Endothelial cell of umbilical vein (primary cell): Measurements from ENCODE around the gene SLC25A22. TPM values are rescaled to one million over a fixed set of nuclear protein-coding genes. Genes with fewer than 3 reads are reported as not detected.

Experiments
- BruUV-seq: library from RNA; stranded (reverse); fragments of 400-500 nt; replicated peaks from 2 replicates; lab custom pipeline; 2021; lab: Mats Ljungman, UMichigan
- CTCF ChIA-PET: fragments of 300-600, 350-600 bp; sonication (Branson Sonifier 250); formaldehyde crosslinking; loops from one replicate; lab custom pipeline; 2021; ENCODE audit warnings: antibody characterized with exemption, inconsistent platforms; lab: Charles Lee
- POLR2A ChIA-PET: fragments of 300-600, 350-600 bp; sonication (Branson Sonifier 250); formaldehyde crosslinking; loops from one replicate; lab custom pipeline; 2021; ENCODE audit warnings: antibody characterized with exemption, inconsistent platforms; lab: Charles Lee
- DNase-seq: peaks from one replicate; pipeline ENCODE4 v3.0.0-alpha.2; 2011; ENCODE audit warnings: low read depth, low spot score
- FAIRE-seq: peaks from 2 replicates; lab custom pipeline; 2011; peaks lifted over from hg19 to GRCh38; lab: Jason Lieb, UNC
- H2AFZ ChIP-seq: 2 replicates; pipeline ENCODE4 v1.6.0; 2012; ENCODE audit warnings: low read depth, low read length, control low read depth, inconsistent platforms
- H3K27ac ChIP-seq: 2 replicates; pipeline ENCODE4 v1.5.1; 2011; ENCODE audit warnings: low read depth, mild to moderate bottlenecking, control low read depth, low read length, moderate library complexity; ENCODE audit not compliant: insufficient read depth
- H3K27me3 ChIP-seq, 2 experiments: 2 replicates each; pipeline versions ENCODE4 v1.6.0 to v1.6.1; 2011; ENCODE audit warnings: low read length in 2 of 2, mixed read lengths in 1 of 2; ENCODE audit not compliant: control insufficient read depth in 2 of 2, insufficient read depth in 2 of 2
- H3K36me3 ChIP-seq, 2 experiments: 2 replicates in 1 of 2; 3 replicates in 1 of 2; pipeline ENCODE4 v1.5.1; 2011; ENCODE audit warnings: low read length in 2 of 2, mild to moderate bottlenecking in 1 of 2, moderate library complexity in 1 of 2; ENCODE audit not compliant: control insufficient read depth in 2 of 2, insufficient read depth in 2 of 2; ENCODE audit errors: extremely low read depth in 1 of 2
- H3K4me1 ChIP-seq: 3 replicates; pipeline ENCODE4 v1.5.1; 2011; ENCODE audit warnings: mild to moderate bottlenecking, low read length; ENCODE audit not compliant: control insufficient read depth, insufficient read depth; ENCODE audit errors: extremely low read depth
- H3K4me2 ChIP-seq: 2 replicates; pipeline ENCODE4 v1.6.1; 2011; ENCODE audit warnings: low read length, control low read depth, mixed read lengths; ENCODE audit not compliant: insufficient read depth
- H3K4me3 ChIP-seq, 3 experiments: fragments of 200-600 bp in 1 of 3; sonication (generic), shearing (Covaris generic) in 1 of 3; replicated peaks in 1 of 3; 2 replicates each; pipeline ENCODE4 v1.5.1; 2011 to 2016; ENCODE audit warnings: control low read depth in 3 of 3, low read length in 3 of 3, mild to moderate bottlenecking in 2 of 3, inconsistent platforms in 1 of 3, low read depth in 1 of 3, moderate library complexity in 1 of 3; ENCODE audit not compliant: insufficient read depth in 1 of 3
- H3K79me2 ChIP-seq: 2 replicates; pipeline ENCODE4 v1.6.0; 2012; ENCODE audit warnings: low read length, inconsistent platforms; ENCODE audit not compliant: control insufficient read depth, insufficient read depth
- H3K9ac ChIP-seq: replicated peaks from 2 replicates; pipeline ENCODE3; 2011; ENCODE audit warnings: low read length, control low read depth; ENCODE audit not compliant: insufficient read depth; ENCODE audit errors: extremely low read depth
- H3K9me1 ChIP-seq: replicated peaks from 3 replicates; pipeline ENCODE4 v1.6.0; 2011; ENCODE audit warnings: mild to moderate bottlenecking, low read length; ENCODE audit not compliant: control insufficient read depth, insufficient read depth; ENCODE audit errors: extremely low read depth
- H3K9me3 ChIP-seq: replicated peaks from 2 replicates; pipeline ENCODE4 v1.5.1; 2012; ENCODE audit warnings: low read length, inconsistent platforms; ENCODE audit not compliant: control insufficient read depth, insufficient read depth
- H4K20me1 ChIP-seq: replicated peaks from 2 replicates; pipeline ENCODE3; 2011; ENCODE audit warnings: mild to moderate bottlenecking, low read length; ENCODE audit not compliant: control insufficient read depth, insufficient read depth; ENCODE audit errors: extremely low read depth
- GATA2 ChIP-seq: IDR thresholded peaks from 2 replicates; pipeline ENCODE4 v1.7.0; 2011; ENCODE audit warnings: low read depth, mild to moderate bottlenecking, moderate library complexity, mixed read lengths, low read length; ENCODE audit not compliant: insufficient read length, insufficient read depth
- POLR2A ChIP-seq: IDR thresholded peaks from 2 replicates; pipeline ENCODE4 v1.6.1; 2012; ENCODE audit warnings: low read depth, mild to moderate bottlenecking, control low read depth, low read length
- dilution Hi-C: fragments of 300-500 bp; cut with MboI; formaldehyde crosslinking; loops from one replicate; pipeline ENCODE4 v1.15.0; 2019; ENCODE audit warnings: low sequenced_read_pairs; ENCODE audit not compliant: extremely low pct_ligation_motif_present
- intact Hi-C: fragments of 100-400 bp; cut with micrococcal nuclease; formaldehyde crosslinking; loops from one replicate; pipeline ENCODE4 v1.10.0; 2022
- polyA plus RNA-seq, 4 experiments: library from polyadenylated mRNA; depleted of rRNA in 3 of 4; stranded (reverse) in 3 of 4; unstranded in 1 of 4; fragments of >200 nt; gene quantifications; 2 replicates each; pipeline versions ENCODE4 v1.2.1 to v1.2.3, GENCODE V29; 2011 to 2012; ENCODE audit warnings: missing spikeins in 1 of 4
- total RNA-seq: library from RNA; stranded (reverse); gene quantifications from 2 replicates; pipeline ENCODE4 v1.2.3, GENCODE V29; 2021
- TF ChIP-seq, protein P1 (sequence below), 2 donors: IDR thresholded peaks; 1 replicate in 1 of 2; 2 replicates in 1 of 2; pipeline ENCODE4 v1.5.1; 2011; ENCODE audit warnings: low read length in 2 of 2, mild to moderate bottlenecking in 2 of 2, moderate library complexity in 2 of 2, control low read depth in 1 of 2, inconsistent platforms in 1 of 2, low read depth in 1 of 2; ENCODE audit not compliant: insufficient read depth in 1 of 2; ENCODE audit errors: extremely low read depth in 1 of 2

SLC25A22 gene
- total and polyA plus RNA-seq, 2 donors (not counting 3 experiments of a cell fraction or from before 2014, with no cell fraction given), result 24.5 to 24.9 TPM

DNA sequence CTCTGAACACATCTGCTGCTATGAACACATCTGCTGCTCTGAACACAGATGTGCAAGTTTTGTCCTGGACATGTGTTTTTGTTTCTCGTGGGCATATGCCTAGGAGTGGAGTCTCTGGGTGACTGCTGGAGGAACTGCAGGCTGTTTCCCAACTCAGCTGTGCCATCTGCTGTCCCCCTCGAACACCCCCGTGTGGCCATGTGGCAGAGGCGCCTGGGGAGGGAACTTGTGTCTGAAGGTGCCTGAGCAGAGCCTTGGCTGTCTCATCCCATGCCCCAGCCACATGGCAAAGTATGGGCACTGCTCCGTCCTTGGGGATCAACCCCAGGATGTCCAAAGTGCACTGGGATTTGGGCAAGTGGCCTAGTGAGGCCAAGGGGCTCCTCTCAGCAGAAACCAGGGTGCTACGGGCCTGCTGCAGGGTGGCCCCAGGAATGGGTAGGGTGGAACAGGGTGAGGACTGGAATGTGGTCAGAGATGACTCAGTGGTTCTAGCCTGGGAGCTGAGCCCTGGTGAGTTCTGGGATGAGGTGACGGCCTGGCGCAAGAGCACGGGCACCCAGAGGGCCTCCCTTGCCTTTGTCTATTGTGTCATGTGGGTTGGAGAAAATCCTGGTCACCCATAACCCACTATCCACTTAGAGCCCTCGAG is 35.5 kb downstream of the SLC25A22 start:
- ChIA-PET POLR2A (interaction anchor here (0.6 kb wide), 1 partner anchor 13 kb away, joined by 4 read pairs; no protein-coding TSS in a partner anchor), CTCF (interaction anchor here (1.3 kb wide), 1 partner anchor 13 kb away, joined by 4 read pairs; no protein-coding TSS in a partner anchor)
- Histone ChIP-seq H3K27ac (no peak overlapping the region), H3K4me1 (no peaks in the 10 kb centered on the region), H3K9ac (no peak overlapping the region), H4K20me1 (no peaks in the 10 kb centered on the region), H3K79me2 (peaks cover 1% of the 10 kb centered on the region), H2AFZ (no peak overlapping the region), H3K36me3 (peaks cover 16 to 32% of the 10 kb centered on the region in 2 experiments), H3K9me1 (no peaks in the 10 kb centered on the region), H3K4me3 (no peak overlapping the region), H3K4me2 (no peak overlapping the region), H3K27me3 (no peaks in the 10 kb centered on the region), H3K9me3 (no peaks in the 10 kb centered on the region)
- TF ChIP-seq, protein P1, sequence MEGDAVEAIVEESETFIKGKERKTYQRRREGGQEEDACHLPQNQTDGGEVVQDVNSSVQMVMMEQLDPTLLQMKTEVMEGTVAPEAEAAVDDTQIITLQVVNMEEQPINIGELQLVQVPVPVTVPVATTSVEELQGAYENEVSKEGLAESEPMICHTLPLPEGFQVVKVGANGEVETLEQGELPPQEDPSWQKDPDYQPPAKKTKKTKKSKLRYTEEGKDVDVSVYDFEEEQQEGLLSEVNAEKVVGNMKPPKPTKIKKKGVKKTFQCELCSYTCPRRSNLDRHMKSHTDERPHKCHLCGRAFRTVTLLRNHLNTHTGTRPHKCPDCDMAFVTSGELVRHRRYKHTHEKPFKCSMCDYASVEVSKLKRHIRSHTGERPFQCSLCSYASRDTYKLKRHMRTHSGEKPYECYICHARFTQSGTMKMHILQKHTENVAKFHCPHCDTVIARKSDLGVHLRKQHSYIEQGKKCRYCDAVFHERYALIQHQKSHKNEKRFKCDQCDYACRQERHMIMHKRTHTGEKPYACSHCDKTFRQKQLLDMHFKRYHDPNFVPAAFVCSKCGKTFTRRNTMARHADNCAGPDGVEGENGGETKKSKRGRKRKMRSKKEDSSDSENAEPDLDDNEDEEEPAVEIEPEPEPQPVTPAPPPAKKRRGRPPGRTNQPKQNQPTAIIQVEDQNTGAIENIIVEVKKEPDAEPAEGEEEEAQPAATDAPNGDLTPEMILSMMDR (IDR thresholded peaks at IDR 0.05; ENCODE audit: extremely low read depth in 1 of 2, insufficient read depth in 1 of 2, low read depth in 1 of 2, low read length in 2 of 2), result no peak
- peak; percentile 10 for TF ChIP-seq POLR2A
- dilution Hi-C loops (no loop called here), intact Hi-C loops (no loop called here)
- no peak for DNase-seq
- no peak for FAIRE-seq
- no TSS peak for BruUV-seq

DNA sequence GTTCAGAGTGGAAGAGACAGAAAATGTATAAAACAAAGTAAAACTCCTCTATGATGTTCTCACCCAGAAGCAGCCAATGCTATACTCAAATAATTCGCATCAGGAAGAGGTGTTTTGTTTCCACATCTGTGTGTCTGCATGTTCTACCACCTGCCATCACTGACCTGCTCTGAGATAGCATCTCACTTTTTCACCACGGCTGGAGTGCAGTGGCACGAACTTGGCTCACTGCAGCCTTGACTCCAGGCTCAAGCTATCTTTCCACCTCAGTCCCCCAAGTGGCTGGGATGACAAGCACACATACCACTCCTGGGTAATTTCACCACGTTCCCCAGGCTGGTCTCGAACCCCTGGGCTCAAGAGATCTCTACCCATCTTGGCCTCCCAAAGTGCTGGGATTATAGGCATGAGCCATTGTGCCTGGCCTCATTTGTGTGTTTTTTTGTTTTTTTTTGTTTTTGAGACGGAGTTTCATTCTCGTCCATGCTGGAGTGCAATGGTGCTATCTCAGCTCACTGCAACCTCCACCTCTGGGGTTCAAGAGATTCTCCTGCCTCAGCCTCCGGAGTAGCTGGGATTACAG is 36.5 kb downstream of the SLC25A22 start:
- no peaks in the 10 kb centered on the region for H3K27me3 ChIP-seq
- peaks cover 8% of the 10 kb centered on the region for H3K79me2 ChIP-seq
- H3K4me1 ChIP-seq, result no peaks in the 10 kb centered on the region
- no peak overlapping the region for H3K9ac ChIP-seq
- H3K36me3 ChIP-seq, result peaks cover 18 to 38% of the 10 kb centered on the region in 2 experiments
- FAIRE-seq (no peak), DNase-seq (no peak)
- TF ChIP-seq, protein P1 (IDR thresholded peaks at IDR 0.05; ENCODE audit: extremely low read depth in 1 of 2, insufficient read depth in 1 of 2, low read depth in 1 of 2, low read length in 2 of 2), result no peak
- TF ChIP-seq GATA2, result no peak
- TF ChIP-seq POLR2A, result peak; percentile 26
- CTCF ChIA-PET, result interaction anchor here (1.1 to 1.3 kb wide), 2 partner anchors 14 kb away, joined by 4 read pairs; partner anchors contain the start of gene TALDO1
- H3K4me2 ChIP-seq, result no peak overlapping the region
- intact Hi-C loops (no loop called here), dilution Hi-C loops (no loop called here)
- H2AFZ ChIP-seq, result no peak overlapping the region
- H3K9me1 ChIP-seq, result no peaks in the 10 kb centered on the region
- H4K20me1 ChIP-seq, result no peaks in the 10 kb centered on the region
- no TSS peak for BruUV-seq
- H3K27ac ChIP-seq, result no peak overlapping the region
- no peak overlapping the region for H3K4me3 ChIP-seq
- POLR2A ChIA-PET, result no interaction called here
- H3K9me3 ChIP-seq, result no peaks in the 10 kb centered on the region
